GM23248 (cell line): ENCODE results near the gene NKX1-1. TPM values are rescaled to one million over a fixed set of nuclear protein-coding genes. Genes with fewer than 3 reads are reported as not detected.

Source experiments
- DNase-seq: peaks from one replicate; pipeline ENCODE4 v3.0.0-alpha.2; 2015
- H2AFZ ChIP-seq: fragments of 200-600 bp; sonication (generic); 2 replicates; pipeline ENCODE4 v1.6.1; 2016; ENCODE audit warnings: antibody characterized with exemption
- H3F3A ChIP-seq: fragments of 200-600 bp; sonication (generic); 2 replicates; pipeline ENCODE4 v1.6.1; 2016; ENCODE audit warnings: mild to moderate bottlenecking, antibody characterized with exemption, mixed run types; ENCODE audit not compliant: insufficient read depth
- H3K27ac ChIP-seq: fragments of 200-600 bp; sonication (generic); 2 replicates; pipeline ENCODE4 v1.5.1; 2016; ENCODE audit warnings: mild to moderate bottlenecking
- H3K27me3 ChIP-seq: fragments of 200-600 bp; sonication (generic); replicated peaks from 2 replicates; pipeline ENCODE4 v1.6.1; 2016; ENCODE audit warnings: mild to moderate bottlenecking; ENCODE audit not compliant: insufficient read depth
- H3K36me3 ChIP-seq: fragments of 200-600 bp; sonication (generic); 2 replicates; pipeline ENCODE4 v1.6.1; 2016; ENCODE audit warnings: low read depth, mild to moderate bottlenecking
- H3K4me1 ChIP-seq: fragments of 200-600 bp; sonication (generic); 2 replicates; pipeline ENCODE4 v1.6.1; 2016; ENCODE audit warnings: mild to moderate bottlenecking; ENCODE audit not compliant: insufficient read depth
- H3K4me2 ChIP-seq: fragments of 200-600 bp; sonication (generic); one replicate; pipeline ENCODE4 v1.6.1; 2016; ENCODE audit warnings: mild to moderate bottlenecking; ENCODE audit not compliant: unreplicated experiment
- H3K4me3 ChIP-seq: fragments of 200-600 bp; sonication (generic); 2 replicates; pipeline ENCODE4 v1.5.1; 2016; ENCODE audit warnings: mild to moderate bottlenecking
- H3K79me2 ChIP-seq: fragments of 200-600 bp; sonication (generic); 2 replicates; pipeline ENCODE4 v1.6.1; 2016; ENCODE audit warnings: mild to moderate bottlenecking; ENCODE audit not compliant: insufficient read depth
- H3K9ac ChIP-seq: fragments of 200-600 bp; sonication (generic); 2 replicates; pipeline ENCODE4 v1.6.1; 2016; ENCODE audit warnings: mild to moderate bottlenecking
- H3K9me2 ChIP-seq: fragments of 200-600 bp; sonication (generic); 2 replicates; pipeline ENCODE4 v1.6.1; 2016; ENCODE audit warnings: mixed run types, mild to moderate bottlenecking, moderate library complexity; ENCODE audit not compliant: insufficient read depth
- H3K9me3 ChIP-seq: fragments of 200-600 bp; sonication (generic); one replicate; pipeline ENCODE4 v1.6.1; 2017; ENCODE audit warnings: low read depth
- H4K20me1 ChIP-seq: fragments of 200-600 bp; sonication (generic); 2 replicates; pipeline ENCODE4 v1.6.0; 2016; ENCODE audit not compliant: insufficient read depth
- EZH2 ChIP-seq: fragments of 200-600 bp; sonication (generic); IDR thresholded peaks from 2 replicates; pipeline ENCODE4 v1.6.1; 2018; ENCODE audit warnings: antibody characterized with exemption, mild to moderate bottlenecking; ENCODE audit not compliant: insufficient read depth, poor library complexity, severe bottlenecking
- EZH2phosphoT487 ChIP-seq: fragments of 200-600 bp; sonication (generic); IDR thresholded peaks from 2 replicates; pipeline ENCODE4 v1.6.1; 2018; ENCODE audit warnings: antibody characterized with exemption, moderate library complexity, mild to moderate bottlenecking, low read depth; ENCODE audit not compliant: insufficient read depth
- WGBS, 2 experiments: methylation state at CpG; one replicate each; pipeline ENCODE4 v1.1.6; 2015 to 2017; ENCODE audit warnings: low lambda C conversion rate in 2 of 2, low coverage in 1 of 2; ENCODE audit errors: missing lambda C conversion rate in 2 of 2; 5-methylcytosine and 5-hydroxymethylcytosine counted together
- in situ Hi-C: fragments of 300-500 bp; cut with MboI; formaldehyde crosslinking; loops from 2 replicates; pipeline ENCODE4 v1.15.0; 2020
- polyA plus RNA-seq: library from polyadenylated mRNA; unstranded; fragments of >200 nt; fragmentation: Nextera tagmentation; extraction: Ambion mirVana; gene quantifications from 2 replicates; pipeline ENCODE4 v1.2.1, GENCODE V29; 2016
- total RNA-seq: library from RNA; depleted of rRNA; stranded (reverse); fragments of >200 nt; shearing (Covaris generic); gene quantifications from 2 replicates; pipeline ENCODE4 v1.2.3, GENCODE V29; 2014

The NKX1-1 gene
- total and polyA plus RNA-seq, 2 experiments from 2014 or later: not detected

- in situ Hi-C loops: no loop called here
- Histone ChIP-seq H3K9me3 (no peaks in the 10 kb centered on the region), H3K79me2 (no peaks in the 10 kb centered on the region), H3F3A (no peaks in the 10 kb centered on the region), H3K4me1 (no peaks in the 10 kb centered on the region), H3K4me3 (no peak overlapping the region), H3K27me3 (peaks cover 15% of the 10 kb centered on the region), H3K36me3 (no peaks in the 10 kb centered on the region), H3K4me2 (no peak overlapping the region), H3K9me2 (no peaks in the 10 kb centered on the region), H4K20me1 (no peaks in the 10 kb centered on the region), H3K9ac (no peak overlapping the region), H3K27ac (no peak overlapping the region), H2AFZ (no peak overlapping the region)
- DNase-seq: no peak
- TF ChIP-seq EZH2phosphoT487 (no peak), EZH2 (no peak)
- 25 to 41% methylated on average over 48 to 70 of the region's 75 CpGs for WGBS, 2 experiments
Observed at GRCh38 chr4:1414831-1415680, 8.8 kb upstream of the NKX1-1 start.

DNA sequence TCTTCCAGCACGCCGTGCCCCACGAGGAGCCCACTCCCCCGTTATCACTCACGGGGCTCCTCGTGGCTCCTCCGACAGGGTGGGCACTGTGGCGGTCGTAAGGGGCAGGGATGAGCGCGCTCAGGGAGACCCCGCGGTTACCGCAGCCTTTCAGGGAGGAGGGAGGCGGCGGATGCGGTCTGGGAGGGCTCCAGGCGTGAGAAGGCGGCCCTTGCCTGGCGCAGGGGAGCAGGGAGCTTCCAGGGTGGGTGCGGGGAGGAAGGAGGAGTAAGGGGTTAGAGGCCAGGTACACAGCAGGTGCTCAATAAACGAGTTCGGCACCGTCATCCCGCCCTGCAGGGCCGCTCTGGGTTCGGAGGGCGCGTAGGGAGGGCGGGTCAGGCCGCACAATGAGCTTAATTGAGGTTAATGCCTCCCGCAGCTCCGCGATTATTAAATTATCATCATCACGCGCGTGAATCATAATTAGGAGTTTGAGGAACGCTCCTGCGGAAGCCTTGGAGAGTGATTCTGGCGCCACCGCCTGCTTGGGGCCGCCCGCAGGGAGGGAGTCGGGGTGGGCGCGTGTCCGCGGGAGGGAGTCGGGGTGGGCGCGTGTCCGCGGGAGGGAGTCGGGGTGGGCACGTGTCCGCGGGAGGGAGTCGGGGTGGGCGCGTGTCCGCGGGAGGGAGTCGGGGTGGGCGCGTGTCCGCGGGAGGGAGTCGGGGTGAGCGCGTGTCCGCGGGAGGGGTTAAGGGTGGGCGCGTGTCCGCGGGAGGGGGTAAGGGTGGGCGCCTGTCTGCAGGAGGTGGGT is 7.6 kb upstream of the NKX1-1 start:
- H3F3A ChIP-seq: no peaks in the 10 kb centered on the region
- H3K27me3 ChIP-seq: peaks cover 15% of the 10 kb centered on the region
- no peak overlapping the region for H3K4me2 ChIP-seq
- H3K4me1 ChIP-seq: no peaks in the 10 kb centered on the region
- TF ChIP-seq EZH2: no peak
- TF ChIP-seq EZH2phosphoT487: no peak
- no peak overlapping the region for H2AFZ ChIP-seq
- no peaks in the 10 kb centered on the region for H3K36me3 ChIP-seq
- no peaks in the 10 kb centered on the region for H3K79me2 ChIP-seq
- no peak overlapping the region for H3K4me3 ChIP-seq
- no peak for DNase-seq
- 19 to 20% methylated on average over 39 to 77 of the region's 77 CpGs for WGBS, 2 experiments
- in situ Hi-C loops: no loop called here
- no peak overlapping the region for H3K27ac ChIP-seq
- H3K9me2 ChIP-seq: no peaks in the 10 kb centered on the region
- no peaks in the 10 kb centered on the region for H3K9me3 ChIP-seq
- no peak overlapping the region for H3K9ac ChIP-seq
- no peaks in the 10 kb centered on the region for H4K20me1 ChIP-seq

- Histone ChIP-seq H3K4me2 (no peak overlapping the region), H3F3A (no peaks in the 10 kb centered on the region), H3K27ac (no peak overlapping the region), H3K9me2 (no peaks in the 10 kb centered on the region), H3K27me3 (peaks cover 21% of the 10 kb centered on the region), H3K36me3 (no peaks in the 10 kb centered on the region), H3K9me3 (no peaks in the 10 kb centered on the region), H3K79me2 (no peaks in the 10 kb centered on the region), H4K20me1 (no peaks in the 10 kb centered on the region), H3K9ac (no peak overlapping the region), H3K4me3 (no peak overlapping the region), H3K4me1 (no peaks in the 10 kb centered on the region), H2AFZ (no peak overlapping the region)
- WGBS, 2 experiments: 37 to 43% methylated on average over 16 of the region's 16 CpGs
- in situ Hi-C loops: no loop called here
- TF ChIP-seq EZH2phosphoT487: no peak
- DNase-seq: no peak
Observed at GRCh38 chr4:1413204-1413663, 7.0 kb upstream of the NKX1-1 start.

DNA sequence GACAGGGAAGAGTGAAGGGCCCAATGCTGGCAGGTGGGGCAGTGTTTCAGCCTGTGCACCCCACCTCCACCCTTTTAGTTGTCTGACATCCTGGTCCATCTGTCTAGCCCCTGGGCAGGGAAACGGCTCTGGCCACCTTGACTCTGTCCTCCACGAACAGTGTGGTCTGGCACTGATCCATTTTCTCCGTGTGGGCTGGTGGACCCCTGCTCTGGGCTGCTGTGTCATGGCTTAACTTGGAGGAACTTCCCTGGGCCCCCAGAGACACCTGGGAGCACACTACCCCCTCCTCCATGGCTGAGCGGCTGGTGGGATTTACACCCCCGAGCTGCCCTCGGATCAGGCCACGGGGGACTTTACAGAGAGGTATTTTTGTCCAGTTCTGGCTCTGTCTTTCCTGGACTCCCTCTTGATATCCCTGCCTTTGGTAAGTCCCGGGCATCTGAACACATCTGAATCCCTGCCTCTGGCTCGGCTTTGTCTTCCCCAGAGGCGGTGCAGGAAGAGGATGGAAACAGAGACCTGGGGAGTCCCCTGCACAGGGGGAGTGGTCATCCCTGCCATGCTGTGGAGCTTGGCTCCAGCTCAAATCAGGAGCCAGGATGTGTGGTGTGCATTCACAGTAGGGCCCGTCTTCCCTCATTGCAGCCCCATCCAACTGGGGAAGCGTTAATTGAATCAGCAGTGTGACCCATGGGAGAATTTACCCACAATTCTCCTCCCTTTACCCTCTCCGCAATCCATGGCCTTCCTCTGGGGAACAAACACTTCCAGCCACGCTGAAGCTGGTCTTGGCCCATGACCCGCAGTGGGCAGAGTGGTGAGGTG is 6.3 kb upstream of the NKX1-1 start:
- H3K27me3 ChIP-seq: peaks cover 24% of the 10 kb centered on the region

More for the DNA sequence above, 6.3 kb upstream of the NKX1-1 start:
- H3K9me2 ChIP-seq: no peaks in the 10 kb centered on the region
- no peak overlapping the region for H2AFZ ChIP-seq
- TF ChIP-seq EZH2 (no peak), EZH2phosphoT487 (no peak)
- H3K4me1 ChIP-seq: no peaks in the 10 kb centered on the region
- DNase-seq: no peak
- H3F3A ChIP-seq: no peaks in the 10 kb centered on the region
- no peaks in the 10 kb centered on the region for H3K79me2 ChIP-seq
- H3K4me3 ChIP-seq: no peak overlapping the region
- H3K9me3 ChIP-seq: no peaks in the 10 kb centered on the region
- no peak overlapping the region for H3K27ac ChIP-seq
- no peaks in the 10 kb centered on the region for H3K36me3 ChIP-seq
- H3K9ac ChIP-seq: no peak overlapping the region
- H4K20me1 ChIP-seq: no peaks in the 10 kb centered on the region
- H3K4me2 ChIP-seq: no peak overlapping the region
- WGBS, 2 experiments: 57 to 64% methylated on average over 15 of the region's 15 CpGs
- in situ Hi-C loops: no loop called here
